ENCODE measurements around the gene SNTG2. TPM values are rescaled to one million over a fixed set of nuclear protein-coding genes. Genes with fewer than 3 reads are reported as not detected.

SNTG2 gene
- total RNA-seq, 1 donor from 2014 or later, result 0.47 TPM

DNA sequence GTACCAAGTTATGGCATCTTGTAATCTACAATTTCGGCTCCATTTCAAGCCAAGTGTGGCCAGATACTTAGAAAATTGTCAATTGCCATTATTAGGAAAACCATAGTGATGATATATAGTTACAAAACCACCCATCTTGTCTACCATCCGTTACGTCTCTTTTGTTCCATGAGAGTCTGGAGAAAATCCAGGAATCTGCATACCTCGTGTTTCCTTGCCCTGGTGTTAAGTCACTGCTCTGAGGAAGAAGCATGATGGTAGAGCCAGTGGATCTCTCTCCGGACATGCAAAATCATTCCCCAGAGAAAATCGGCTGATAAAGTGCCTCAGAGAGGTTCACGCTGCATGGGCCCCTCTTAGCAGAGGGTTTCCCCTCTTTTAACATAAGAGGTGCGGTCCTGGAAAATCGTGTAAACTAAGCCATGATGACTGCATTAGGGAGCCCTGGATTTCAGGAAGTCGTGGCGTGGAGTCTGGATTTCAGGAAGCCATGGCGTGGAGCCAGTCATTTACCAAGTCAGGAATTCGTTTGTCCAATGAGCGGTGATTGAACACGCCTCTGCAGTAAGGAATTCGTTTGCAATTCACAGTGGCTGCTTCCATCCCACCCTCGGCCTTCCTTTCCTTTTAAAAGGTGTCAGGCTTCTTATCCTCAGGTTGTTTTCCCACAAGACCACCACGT, 304.2 kb downstream of the SNTG2 start:
- Mint-ChIP-seq H3K27me3 (ENCODE audit: low read depth) (peaks cover 11% of the 10 kb centered on the region), H3K27ac (ENCODE audit: unreplicated experiment) (no peak overlapping the region), H3K4me3 (no peak overlapping the region), H3K9me3 (no peaks in the 10 kb centered on the region), H3K4me1 (peaks cover 4% of the 10 kb centered on the region), H3K36me3 (ENCODE audit: low read depth) (no peaks in the 10 kb centered on the region)
- no peak for DNase-seq (ENCODE audit: low read depth, low spot score)
- no peak for TF ChIP-seq CTCF (conservative IDR thresholded peaks at IDR 0.05)

DNA sequence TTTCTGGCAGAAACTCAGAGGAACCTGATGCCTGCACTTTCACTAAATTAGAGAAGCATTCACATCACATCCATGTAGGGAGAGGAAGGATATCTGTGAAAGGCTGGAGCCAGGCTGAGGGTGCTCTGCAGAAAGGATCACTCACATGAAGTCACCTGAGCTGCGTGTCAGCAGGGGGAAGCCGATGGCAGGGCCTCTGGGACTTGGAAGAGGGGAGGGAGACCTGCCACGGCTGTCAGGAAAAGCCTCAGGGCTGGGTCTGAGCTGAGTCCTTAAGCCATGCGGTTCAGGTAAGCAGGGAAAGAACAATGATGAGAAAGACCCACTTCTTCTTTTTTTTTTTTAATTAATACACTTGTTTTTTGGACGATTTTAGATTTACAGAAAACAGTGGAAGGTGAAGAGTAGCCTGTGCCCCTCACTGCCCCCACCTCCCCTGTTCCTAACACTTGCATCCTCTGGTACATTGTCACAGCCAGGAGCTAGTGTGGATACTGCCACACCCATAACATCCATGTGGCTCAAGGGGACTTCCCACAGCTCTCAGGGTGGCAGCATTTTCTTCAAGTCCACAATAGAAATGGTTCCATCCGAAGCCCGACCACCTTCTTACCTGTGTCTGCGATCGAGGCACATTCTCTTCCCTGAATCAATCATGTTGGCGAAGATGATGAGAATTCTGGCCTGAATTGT, 306.1 kb downstream of the SNTG2 start:
- Mint-ChIP-seq H3K4me1 (no peaks in the 10 kb centered on the region), H3K36me3 (ENCODE audit: low read depth) (no peaks in the 10 kb centered on the region), H3K27me3 (ENCODE audit: low read depth) (no peaks in the 10 kb centered on the region), H3K9me3 (no peaks in the 10 kb centered on the region), H3K27ac (ENCODE audit: unreplicated experiment) (no peak overlapping the region), H3K4me3 (no peak overlapping the region)
- no peak for DNase-seq (ENCODE audit: low read depth, low spot score)
- no peak for TF ChIP-seq CTCF (conservative IDR thresholded peaks at IDR 0.05)

- Mint-ChIP-seq H3K9me3 (no peaks in the 10 kb centered on the region), H3K27ac (ENCODE audit: unreplicated experiment) (no peak overlapping the region)
- DNase-seq (ENCODE audit: low read depth, low spot score), result no peak
These were observed 306.7 kb downstream of the SNTG2 start for GRCh38 chr2:1257334-1257733.

GRCh38 chr2:1259746-1260145, 309.1 kb downstream of the SNTG2 start:
- Mint-ChIP-seq H3K4me1 (no peaks in the 10 kb centered on the region), H3K9me3 (no peaks in the 10 kb centered on the region), H3K27me3 (ENCODE audit: low read depth) (no peaks in the 10 kb centered on the region), H3K4me3 (no peak overlapping the region), H3K36me3 (ENCODE audit: low read depth) (no peaks in the 10 kb centered on the region), H3K27ac (ENCODE audit: unreplicated experiment) (no peak overlapping the region)
- TF ChIP-seq CTCF (conservative IDR thresholded peaks at IDR 0.05), result no peak
- no peak for DNase-seq (ENCODE audit: low read depth, low spot score)

More at GRCh38 chr2:1257334-1257733, 306.7 kb downstream of the SNTG2 start:
- H3K4me1 Mint-ChIP-seq, result no peaks in the 10 kb centered on the region
- no peak for TF ChIP-seq CTCF (conservative IDR thresholded peaks at IDR 0.05)
- H3K4me3 Mint-ChIP-seq, result no peak overlapping the region
- H3K36me3 Mint-ChIP-seq (ENCODE audit: low read depth), result no peaks in the 10 kb centered on the region
- no peaks in the 10 kb centered on the region for H3K27me3 Mint-ChIP-seq (ENCODE audit: low read depth)

DNA sequence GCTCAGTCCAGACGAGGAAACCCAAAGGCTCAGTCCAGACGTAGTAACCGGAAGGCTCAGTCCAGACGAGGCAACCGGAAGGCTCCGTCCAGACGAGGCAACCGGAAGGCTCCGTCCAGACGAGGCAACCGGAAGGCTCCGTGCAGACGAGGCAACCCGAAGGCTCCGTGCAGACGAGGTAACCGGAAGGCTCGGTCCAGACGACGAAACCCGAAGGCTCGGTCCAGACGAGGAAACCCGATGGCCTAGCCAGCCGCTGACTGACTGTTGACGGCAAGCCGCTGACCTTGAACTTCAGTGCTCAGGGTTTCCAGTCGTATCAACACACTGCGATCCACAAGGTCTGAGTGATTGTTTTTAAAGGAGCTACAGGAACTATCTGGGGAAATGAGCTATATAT, 312.0 kb downstream of the SNTG2 start:
- no peak for TF ChIP-seq CTCF (conservative IDR thresholded peaks at IDR 0.05)
- H3K4me3 Mint-ChIP-seq, result no peak overlapping the region
- no peak for DNase-seq (ENCODE audit: low read depth, low spot score)
- H3K27ac Mint-ChIP-seq (ENCODE audit: unreplicated experiment), result no peak overlapping the region
- H3K27me3 Mint-ChIP-seq (ENCODE audit: low read depth), result peaks cover 2% of the 10 kb centered on the region
- H3K4me1 Mint-ChIP-seq, result peaks cover 3% of the 10 kb centered on the region
- H3K36me3 Mint-ChIP-seq (ENCODE audit: low read depth), result no peaks in the 10 kb centered on the region
- H3K9me3 Mint-ChIP-seq, result no peaks in the 10 kb centered on the region
